T-cell (primary cell): ENCODE data around the gene CD58. TPM values are rescaled to one million over a fixed set of nuclear protein-coding genes. Genes with fewer than 3 reads are reported as not detected.
"Not testable (repeated sequence)": the region's sequence is repeated elsewhere in the genome, so short reads cannot be mapped to it uniquely, and the experiment has no call there.

Experiments used
- ATAC-seq, 4 experiments: fragments of 200-7000 bp in 3 of 4; fragments of 150-1000 bp in 1 of 4; cut with Tn5 transposase; replicated peaks in 1 of 4; 1 replicate in 3 of 4; 2 replicates in 1 of 4; pipeline ENCODE4 v1.10.0; 2021; ENCODE audit warnings: moderate library complexity in 3 of 4, mild to moderate bottlenecking in 2 of 4, moderate number of reproducible peaks in 1 of 4
- CTCF ChIA-PET, 2 donors: fragments of 300-600 bp; sonication (Branson Sonifier 250); formaldehyde crosslinking; loops; one replicate each; lab custom pipeline; 2022; ENCODE audit warnings: antibody characterized with exemption in 2 of 2; lab: Charles Lee
- POLR2A ChIA-PET, 2 donors: fragments of 300-600 bp; sonication (Branson Sonifier 250); formaldehyde crosslinking; loops; one replicate each; lab custom pipeline; 2022; ENCODE audit warnings: antibody characterized with exemption in 2 of 2; lab: Charles Lee
- DNase-seq, 35 experiments: peaks; one replicate each; pipeline versions ENCODE4 v3.0.0 to v3.0.0-alpha.2; 2013 to 2023
- H3K27ac ChIP-seq: one replicate; pipeline ENCODE4 v1.5.1; 2013; ENCODE audit warnings: low read length
- H3K27me3 ChIP-seq, 2 experiments: replicated peaks in 1 of 2; 1 replicate in 1 of 2; 2 replicates in 1 of 2; pipeline versions ENCODE4 v1.6.1 to v1.7.0; 2013; ENCODE audit warnings: low read length in 1 of 2, mixed read lengths in 1 of 2; ENCODE audit not compliant: control insufficient read depth in 2 of 2, insufficient read depth in 2 of 2; ENCODE audit errors: extremely low read depth in 1 of 2
- H3K36me3 ChIP-seq, 2 donors: 1 replicate in 1 of 2; 2 replicates in 1 of 2; pipeline versions ENCODE4 v1.6.1 to v1.7.0; 2013; ENCODE audit warnings: low read length in 1 of 2; ENCODE audit not compliant: control insufficient read depth in 2 of 2, insufficient read depth in 1 of 2; ENCODE audit errors: extremely low read depth in 1 of 2
- H3K4me1 ChIP-seq, 2 experiments: 1 replicate in 1 of 2; 2 replicates in 1 of 2; pipeline versions ENCODE4 v1.6.1 to v1.7.0; 2013; ENCODE audit warnings: low read length in 2 of 2, mixed read lengths in 1 of 2; ENCODE audit not compliant: insufficient read depth in 2 of 2, control insufficient read depth in 1 of 2; ENCODE audit errors: extremely low read depth in 1 of 2
- H3K4me3 ChIP-seq, 2 donors: 1 replicate in 1 of 2; 2 replicates in 1 of 2; pipeline versions ENCODE4 v1.5.1 to v1.7.0; 2013; ENCODE audit warnings: mild to moderate bottlenecking in 2 of 2, low read length in 1 of 2, moderate library complexity in 1 of 2; ENCODE audit not compliant: control insufficient read depth in 1 of 2; ENCODE audit errors: extremely low read depth in 1 of 2
- H3K9me3 ChIP-seq: 2 replicates; pipeline ENCODE4 v1.7.0; 2013
- H3K27ac Mint-ChIP-seq, 2 donors: one replicate each; pipeline ENCODE4 v1.8.0; 2020 to 2021; ENCODE audit warnings: mild to moderate bottlenecking in 2 of 2, mixed read lengths in 2 of 2
- H3K27me3 Mint-ChIP-seq, 2 donors: one replicate each; pipeline ENCODE4 v1.8.0; 2021 to 2022; ENCODE audit warnings: mixed read lengths in 2 of 2
- H3K36me3 Mint-ChIP-seq: one replicate; pipeline ENCODE4 v1.8.0; 2021; ENCODE audit warnings: mixed read lengths
- H3K4me1 Mint-ChIP-seq, 3 donors: one replicate each; pipeline ENCODE4 v1.8.0; 2020 to 2022; ENCODE audit warnings: mixed read lengths in 3 of 3, mild to moderate bottlenecking in 1 of 3
- H3K4me3 Mint-ChIP-seq, 3 donors: one replicate each; pipeline ENCODE4 v1.8.0; 2020 to 2022; ENCODE audit warnings: mild to moderate bottlenecking in 3 of 3, mixed read lengths in 3 of 3, moderate library complexity in 3 of 3
- H3K9me3 Mint-ChIP-seq, 3 donors: one replicate each; pipeline ENCODE4 v1.8.0; 2020 to 2022; ENCODE audit warnings: mixed read lengths in 3 of 3
- WGBS: methylation state at CpG from one replicate; pipeline ENCODE4 v1.1.5; 2013; ENCODE audit warnings: missing lambda C conversion rate; ENCODE audit not compliant: insufficient coverage; 5-methylcytosine and 5-hydroxymethylcytosine counted together
- total RNA-seq, 35 experiments: library from RNA in 6 of 35; stranded (reverse) in 6 of 35; fragments of 120-200 nt in 1 of 35; gene quantifications; one replicate each; pipeline versions ENCODE4 v1.2.1 to v1.2.4 and lab custom pipeline; 2013 to 2026

The CD58 gene
- total RNA-seq, 5 donors from 2014 or later (not counting 1 experiment from before 2014, with no cell fraction given): 8.9 to 20.5 (median 16.9) TPM

DNA sequence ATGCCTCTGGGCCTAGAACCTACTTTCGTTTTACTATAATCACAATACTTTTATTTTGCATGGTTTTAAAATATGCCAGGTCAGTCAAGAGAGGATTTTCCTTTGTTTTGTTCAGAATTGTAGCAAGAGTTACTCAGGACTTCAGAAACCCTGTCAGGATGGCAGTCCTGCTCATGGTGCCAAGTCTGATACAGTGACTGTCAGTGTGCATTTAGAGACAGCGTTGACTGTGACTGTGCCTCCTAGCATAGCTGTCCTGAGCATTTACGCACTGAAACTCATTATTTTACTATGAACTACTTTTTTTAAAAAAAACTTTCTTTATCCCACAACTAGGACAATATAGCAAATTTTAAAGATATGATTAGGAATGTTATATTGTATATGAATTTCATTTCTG lies 23.2 kb upstream of the CD58 start:
- H3K4me3 Mint-ChIP-seq, H3K9me3 ChIP-seq, H3K4me3 ChIP-seq, DNase-seq, H3K36me3 Mint-ChIP-seq, H3K9me3 Mint-ChIP-seq, POLR2A ChIA-PET, H3K27ac Mint-ChIP-seq, ATAC-seq, H3K27me3 ChIP-seq, H3K36me3 ChIP-seq, H3K4me1 ChIP-seq, CTCF ChIA-PET, H3K27me3 Mint-ChIP-seq, H3K27ac ChIP-seq: not testable (repeated sequence)
- peaks cover 8 to 12% (median 9%) of the 10 kb centered on the region in 3 donors for H3K4me1 Mint-ChIP-seq
- no CpG with 5 or more reads among the region's 3 CpGs for WGBS

DNA sequence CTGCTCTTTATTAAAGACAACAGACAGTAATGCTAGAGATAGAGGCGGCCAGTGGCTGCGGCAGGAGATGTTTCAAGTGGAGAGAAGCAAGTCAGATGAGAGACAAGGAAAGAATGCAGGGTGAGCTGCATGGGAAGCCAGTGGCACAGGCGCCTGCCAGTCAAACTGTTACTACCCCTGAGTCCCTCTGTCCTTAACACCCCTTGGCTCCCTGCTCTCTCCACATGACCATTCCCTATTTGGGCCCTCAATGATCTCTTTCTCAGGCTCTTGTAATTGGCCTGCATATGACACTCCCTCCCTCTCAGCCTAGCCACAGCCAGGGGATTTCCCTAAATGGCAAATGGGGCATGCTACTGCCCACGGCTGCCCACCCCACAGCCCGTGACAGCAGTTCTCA lies 22.6 kb upstream of the CD58 start:
- H3K9me3 ChIP-seq, H3K27ac Mint-ChIP-seq, H3K27me3 Mint-ChIP-seq, H3K36me3 ChIP-seq, CTCF ChIA-PET, H3K27ac ChIP-seq, DNase-seq, H3K4me1 ChIP-seq, ATAC-seq, POLR2A ChIA-PET, H3K9me3 Mint-ChIP-seq, H3K4me3 ChIP-seq, H3K27me3 ChIP-seq, H3K4me3 Mint-ChIP-seq, H3K36me3 Mint-ChIP-seq: not testable (repeated sequence)
- peaks cover 8 to 12% (median 9%) of the 10 kb centered on the region in 3 donors for H3K4me1 Mint-ChIP-seq
- 90% methylated on average over 2 of the region's 5 CpGs for WGBS

DNA sequence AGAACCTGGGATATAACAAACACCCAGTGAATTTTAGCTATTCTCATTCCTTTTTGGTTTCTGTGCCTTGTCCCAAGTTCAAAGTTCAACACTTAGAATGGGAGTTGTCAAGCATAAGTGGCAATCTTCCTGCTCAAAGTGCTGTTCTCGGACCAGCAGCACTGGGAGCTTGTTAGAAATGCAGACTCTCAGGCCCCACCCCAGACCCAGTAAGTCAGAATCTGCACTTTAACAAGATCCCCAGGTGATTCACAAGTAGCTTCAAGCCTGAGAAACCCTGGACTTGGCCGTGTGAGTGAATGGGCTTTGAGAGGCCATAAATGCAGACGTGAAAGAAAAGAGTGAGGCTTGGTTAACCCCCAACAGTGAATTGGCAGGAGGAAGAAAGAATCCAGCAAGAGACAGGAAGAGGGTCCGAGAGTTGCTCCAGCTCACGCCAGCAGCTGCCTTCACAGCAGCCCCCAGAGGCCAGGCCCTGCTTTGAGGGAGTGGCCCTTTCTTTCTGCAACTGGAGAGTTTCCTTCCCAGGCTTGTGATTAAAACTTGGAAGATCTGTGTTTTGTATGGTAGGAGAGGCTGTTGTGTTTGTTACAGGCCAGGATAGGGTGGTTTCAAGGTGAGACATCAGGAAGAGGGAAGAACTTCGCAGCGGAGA lies 21.3 kb upstream of the CD58 start:
- H3K36me3 ChIP-seq, H3K27me3 Mint-ChIP-seq, H3K9me3 ChIP-seq, H3K4me1 ChIP-seq, H3K36me3 Mint-ChIP-seq, H3K27ac ChIP-seq, POLR2A ChIA-PET, H3K27ac Mint-ChIP-seq, ATAC-seq, DNase-seq, H3K4me3 ChIP-seq, H3K9me3 Mint-ChIP-seq, H3K27me3 ChIP-seq, H3K4me3 Mint-ChIP-seq: not testable (repeated sequence)
- CTCF ChIA-PET: interaction anchor here in 1 of 2 donors (1.0 kb wide), 1 partner anchor 17 kb away, joined by 3 read pairs; no protein-coding TSS in a partner anchor
- H3K4me1 Mint-ChIP-seq: peaks cover 8 to 19% (median 9%) of the 10 kb centered on the region in 3 donors
- no CpG with 5 or more reads among the region's 7 CpGs for WGBS

DNA sequence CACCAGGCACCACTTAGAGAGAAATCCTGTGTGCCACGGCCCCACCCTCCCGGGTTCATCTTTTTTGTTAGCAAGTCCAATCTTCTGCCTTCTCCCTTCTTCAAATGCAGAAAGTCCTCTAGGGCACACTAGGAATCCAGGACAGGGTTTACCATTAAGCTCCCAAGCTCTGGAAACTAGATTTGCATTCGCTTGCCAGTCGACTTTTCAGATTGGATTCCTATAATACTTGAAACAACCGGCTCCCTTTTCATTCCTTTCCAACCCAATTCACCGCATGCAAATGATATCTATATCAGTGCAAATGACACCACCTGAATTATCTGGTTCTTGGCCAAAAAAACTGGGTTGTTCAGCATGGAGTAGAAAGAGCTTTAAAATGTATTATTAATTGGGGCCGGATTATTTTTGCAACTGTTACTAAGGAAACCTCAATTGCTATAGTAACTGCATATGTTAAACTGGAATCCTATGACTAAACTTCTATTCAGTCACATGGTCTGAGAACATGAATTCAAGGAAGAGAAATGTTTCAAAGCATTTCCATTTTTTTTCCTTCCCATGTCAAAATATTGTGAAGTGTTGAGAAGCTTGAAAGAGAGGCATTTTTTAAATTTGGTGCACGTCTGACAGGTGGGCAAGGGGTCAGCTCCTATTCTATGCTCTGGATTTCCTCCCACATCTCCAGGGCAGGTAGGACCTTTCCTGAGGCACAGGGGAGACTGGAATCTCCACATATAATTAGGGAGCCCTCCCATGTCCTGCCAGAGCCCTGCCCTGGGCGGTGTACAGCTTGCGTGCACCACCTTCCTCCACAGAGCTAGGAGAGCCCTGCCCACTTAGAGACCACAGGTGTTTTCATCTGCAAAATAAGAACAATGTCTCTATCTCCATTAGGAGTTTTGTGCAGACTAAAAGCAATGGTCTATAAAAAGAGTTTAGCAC lies 20.5 kb upstream of the CD58 start:
- H3K36me3 Mint-ChIP-seq, H3K9me3 ChIP-seq, H3K4me3 ChIP-seq, H3K9me3 Mint-ChIP-seq, H3K4me3 Mint-ChIP-seq, H3K36me3 ChIP-seq, H3K4me1 ChIP-seq, H3K27ac Mint-ChIP-seq, H3K27me3 ChIP-seq, DNase-seq, H3K27ac ChIP-seq, H3K27me3 Mint-ChIP-seq, ATAC-seq, POLR2A ChIA-PET: not testable (repeated sequence)
- WGBS: no CpG with 5 or more reads among the region's 10 CpGs
- CTCF ChIA-PET: interaction anchor here in 1 of 2 donors (1.0 kb wide), 1 partner anchor 16 kb away, joined by 3 read pairs; no protein-coding TSS in a partner anchor
- peaks cover 8 to 17% (median 8%) of the 10 kb centered on the region in 3 donors for H3K4me1 Mint-ChIP-seq

DNA sequence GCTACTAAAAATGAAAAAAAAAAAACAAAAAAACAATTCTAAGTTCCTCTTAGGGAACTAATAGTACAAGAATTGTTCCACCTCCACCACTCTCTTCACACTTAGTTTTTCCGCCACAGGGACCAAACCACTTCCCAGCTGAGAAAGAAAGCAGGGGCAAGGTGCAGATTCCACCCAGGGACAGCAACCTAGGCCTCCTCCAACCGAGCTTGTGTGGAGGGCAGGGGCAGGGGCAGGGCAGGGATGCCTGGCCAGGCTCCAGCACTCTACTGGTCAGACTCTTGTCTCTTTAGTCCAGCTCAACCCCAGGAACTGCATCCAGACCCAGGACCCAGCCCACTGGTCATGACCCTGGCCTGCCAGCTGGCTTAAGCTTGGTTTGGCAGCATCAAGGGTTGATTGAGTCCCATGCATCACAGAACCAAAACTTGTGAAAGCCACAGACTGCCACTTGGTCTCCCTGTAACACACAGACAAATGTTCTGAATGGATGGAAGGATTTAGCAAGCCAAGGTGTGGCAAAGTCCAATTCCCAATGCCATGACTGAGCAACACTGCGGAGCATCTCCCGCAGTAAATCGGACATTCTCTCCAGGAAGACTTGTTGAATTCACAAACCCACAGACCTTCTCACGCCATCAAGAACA lies 19.7 kb upstream of the CD58 start:
- H3K4me1 Mint-ChIP-seq, H3K27me3 ChIP-seq, H3K27me3 Mint-ChIP-seq, H3K27ac ChIP-seq, H3K9me3 Mint-ChIP-seq, H3K36me3 Mint-ChIP-seq, ATAC-seq, POLR2A ChIA-PET, H3K27ac Mint-ChIP-seq, H3K36me3 ChIP-seq, H3K9me3 ChIP-seq, H3K4me3 ChIP-seq, CTCF ChIA-PET, H3K4me3 Mint-ChIP-seq, DNase-seq, H3K4me1 ChIP-seq: not testable (repeated sequence)
- WGBS: no CpG with 5 or more reads among the region's 6 CpGs

DNA sequence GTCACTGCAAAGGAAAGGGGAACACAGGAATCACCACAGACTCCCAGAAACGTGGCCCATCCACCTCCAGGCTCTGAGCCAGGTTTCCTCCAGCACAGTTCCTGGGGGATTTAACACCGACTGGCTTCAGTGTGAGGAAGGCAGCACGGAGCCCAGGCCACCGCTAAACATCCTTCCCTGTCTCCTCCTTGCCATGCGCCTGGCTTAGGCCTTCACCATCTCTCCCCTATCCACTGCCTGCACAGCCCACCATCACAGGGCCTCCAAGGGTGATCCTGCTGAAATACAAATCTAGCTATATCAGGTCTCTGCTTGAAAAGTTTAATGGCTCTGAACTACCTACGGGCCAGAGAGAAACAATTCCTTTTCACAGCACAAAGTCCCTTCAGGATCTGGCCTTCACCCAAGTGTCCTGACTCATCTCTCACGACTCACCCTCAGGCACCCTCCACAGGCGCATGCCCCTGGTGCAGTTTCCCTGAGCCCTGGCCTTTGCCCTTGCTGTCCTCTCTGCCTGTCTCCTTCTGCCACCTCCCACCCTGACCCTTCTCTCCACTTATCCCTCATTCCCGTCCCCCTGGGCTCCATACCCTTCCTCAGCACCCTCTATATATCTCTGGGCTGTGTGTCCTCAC lies 18.4 kb upstream of the CD58 start:
- DNase-seq, H3K4me3 Mint-ChIP-seq, H3K27me3 Mint-ChIP-seq, H3K27ac Mint-ChIP-seq, POLR2A ChIA-PET, H3K4me1 Mint-ChIP-seq, H3K4me3 ChIP-seq, H3K27ac ChIP-seq, H3K9me3 ChIP-seq, H3K36me3 ChIP-seq, H3K27me3 ChIP-seq, H3K4me1 ChIP-seq, H3K9me3 Mint-ChIP-seq, H3K36me3 Mint-ChIP-seq, CTCF ChIA-PET, ATAC-seq: not testable (repeated sequence)
- WGBS: 83% methylated on average over 9 of the region's 9 CpGs
